NCI-H1092 treated with DMSO at 0.1 percent for 48 hours (cell line): ENCODE data around the gene LRMDA.
A peak's percentile ranks its signal among the peaks of the same experiment; 100 is the strongest.

Source experiments
- DNase-seq: peaks from one replicate; lab custom pipeline; 2025; lab: John Stamatoyannopoulos, UW

LRMDA gene

GRCh38 chr10:76086761-76087639 lies 655.6 kb downstream of the LRMDA start:
- no peak for DNase-seq

GRCh38 chr10:76088008-76088407 lies 656.6 kb downstream of the LRMDA start:
- DNase-seq: no peak

- no peak for DNase-seq
Observed at GRCh38 chr10:76088980-76089379, 657.6 kb downstream of the LRMDA start.

- no peak for DNase-seq
Observed at GRCh38 chr10:76089556-76090180, 658.2 kb downstream of the LRMDA start.

- no peak for DNase-seq
Observed at GRCh38 chr10:76091926-76092325, 660.5 kb downstream of the LRMDA start.

GRCh38 chr10:76106611-76107010 lies 675.2 kb downstream of the LRMDA start:
- DNase-seq: no peak

- DNase-seq: no peak
Observed at GRCh38 chr10:76108563-76109359, 677.3 kb downstream of the LRMDA start.

GRCh38 chr10:76111404-76111803 lies 680.0 kb downstream of the LRMDA start:
- DNase-seq: no peak

- DNase-seq: no peak
Observed at GRCh38 chr10:76111986-76112825, 680.8 kb downstream of the LRMDA start.

GRCh38 chr10:76112826-76113150 lies 681.4 kb downstream of the LRMDA start:
- no peak for DNase-seq

- no peak for DNase-seq
Observed at GRCh38 chr10:76113952-76114351, 682.5 kb downstream of the LRMDA start.

- DNase-seq: peak; percentile 60
Observed at GRCh38 chr10:76114581-76115001, 683.2 kb downstream of the LRMDA start.

- DNase-seq: peak; percentile 11
Observed at GRCh38 chr10:76115131-76115470, 683.7 kb downstream of the LRMDA start.

- DNase-seq: no peak
Observed at GRCh38 chr10:76115471-76116155, 684.2 kb downstream of the LRMDA start.

- DNase-seq: no peak
Observed at GRCh38 chr10:76116523-76116922, 685.1 kb downstream of the LRMDA start.

GRCh38 chr10:76117949-76118348 lies 686.5 kb downstream of the LRMDA start:
- no peak for DNase-seq

GRCh38 chr10:76119036-76119435 lies 687.6 kb downstream of the LRMDA start:
- DNase-seq: no peak

GRCh38 chr10:76119515-76119914 lies 688.1 kb downstream of the LRMDA start:
- DNase-seq: no peak

GRCh38 chr10:76122056-76122455 lies 690.6 kb downstream of the LRMDA start:
- DNase-seq: no peak

- DNase-seq: no peak
Observed at GRCh38 chr10:76124280-76124679, 692.9 kb downstream of the LRMDA start.

- DNase-seq: no peak
Observed at GRCh38 chr10:76125900-76126299, 694.5 kb downstream of the LRMDA start.
